ENCODE data around the gene DCX.

GRCh38 chrX:111361751-111362150 is 50.2 kb downstream of the DCX start:
- no peak for TF ChIP-seq POLR2A (IDR thresholded peaks at IDR 0.05)
- TF ChIP-seq CTCF (IDR thresholded peaks at IDR 0.05): no peak
